Measurements from ENCODE around the gene DCXR. TPM values are rescaled to one million over a fixed set of nuclear protein-coding genes. Genes with fewer than 3 reads are reported as not detected.

The DCXR gene
- total RNA-seq, 2 donors from 2014 or later, result 95.7 to 136 TPM

GRCh38 chr17:82034371-82035011 is 3.0 kb downstream of the DCXR start:
- ATAC-seq (no peak), DNase-seq (ENCODE audit: low spot score) (no peak)
- Mint-ChIP-seq H3K27me3 (no peaks in the 10 kb centered on the region), H3K4me3 (no peak overlapping the region), H3K9me3 (no peaks in the 10 kb centered on the region), H3K36me3 (no peaks in the 10 kb centered on the region), H3K27ac (no peak overlapping the region), H3K4me1 (ENCODE audit: low read depth in 2 of 2) (peaks cover 15 to 22% of the 10 kb centered on the region in 2 donors)

GRCh38 chr17:82033359-82034085 is 4.0 kb downstream of the DCXR start:
- no peak for ATAC-seq
- no peak for DNase-seq (ENCODE audit: low spot score)
- Mint-ChIP-seq H3K4me3 (no peak overlapping the region), H3K4me1 (ENCODE audit: low read depth in 2 of 2) (peaks cover 18 to 20% of the 10 kb centered on the region in 2 donors), H3K27me3 (no peaks in the 10 kb centered on the region), H3K9me3 (no peaks in the 10 kb centered on the region), H3K36me3 (no peaks in the 10 kb centered on the region), H3K27ac (no peak overlapping the region)

- DNase-seq (ENCODE audit: low spot score), result no peak
- peak in 1 of 2 donors; percentile 24 for ATAC-seq
- no peaks in the 10 kb centered on the region for H3K27me3 Mint-ChIP-seq
- H3K4me1 Mint-ChIP-seq (ENCODE audit: low read depth in 2 of 2), result peaks cover 11 to 13% of the 10 kb centered on the region in 2 donors
- H3K36me3 Mint-ChIP-seq, result no peaks in the 10 kb centered on the region
- H3K9me3 Mint-ChIP-seq, result no peaks in the 10 kb centered on the region
- H3K27ac Mint-ChIP-seq, result no peak overlapping the region
- H3K4me3 Mint-ChIP-seq, result no peak overlapping the region
Measured at GRCh38 chr17:82031885-82032627, 5.4 kb downstream of the DCXR start.

- no peaks in the 10 kb centered on the region for H3K36me3 Mint-ChIP-seq
- peak within 1 kb of the TSS; percentile 85 for H3K4me3 Mint-ChIP-seq
- ATAC-seq (peak; percentile 7 to 28), DNase-seq (ENCODE audit: low spot score) (no peak)
- no peaks in the 10 kb centered on the region for H3K9me3 Mint-ChIP-seq
- H3K4me1 Mint-ChIP-seq (ENCODE audit: low read depth in 2 of 2), result peaks cover 11 to 13% of the 10 kb centered on the region in 2 donors
- no peak within 1 kb of the TSS for H3K27ac Mint-ChIP-seq
- no peaks in the 10 kb centered on the region for H3K27me3 Mint-ChIP-seq
Measured at GRCh38 chr17:82031303-82031884, 6.1 kb downstream of the DCXR start, which contains the start of gene RAC3. TSS of gene RAC3 (plus strand) at chr17:82031678. CDS start at chr17:82031762, 84 bp downstream.

GRCh38 chr17:82030470-82031302 is 6.8 kb downstream of the DCXR start:
- H3K27ac Mint-ChIP-seq, result no peak overlapping the region
- ATAC-seq (peak; percentile 79 to 88), DNase-seq (ENCODE audit: low spot score) (peak; percentile 86)
- H3K4me1 Mint-ChIP-seq (ENCODE audit: low read depth in 2 of 2), result peaks cover 11 to 16% of the 10 kb centered on the region in 2 donors
- H3K36me3 Mint-ChIP-seq, result no peaks in the 10 kb centered on the region
- H3K27me3 Mint-ChIP-seq, result no peaks in the 10 kb centered on the region
- no peaks in the 10 kb centered on the region for H3K9me3 Mint-ChIP-seq
- peak overlapping the region; percentile 85 for H3K4me3 Mint-ChIP-seq

GRCh38 chr17:82029990-82030469 is 7.5 kb downstream of the DCXR start:
- H3K27ac Mint-ChIP-seq, result no peak overlapping the region
- DNase-seq (ENCODE audit: low spot score), result no peak
- H3K27me3 Mint-ChIP-seq, result no peaks in the 10 kb centered on the region
- no peaks in the 10 kb centered on the region for H3K36me3 Mint-ChIP-seq
- H3K4me1 Mint-ChIP-seq (ENCODE audit: low read depth in 2 of 2), result peaks cover 9 to 10% of the 10 kb centered on the region in 2 donors
- no peak for ATAC-seq
- peak overlapping the region; percentile 85 for H3K4me3 Mint-ChIP-seq
- no peaks in the 10 kb centered on the region for H3K9me3 Mint-ChIP-seq

GRCh38 chr17:82029391-82029790 is 8.1 kb downstream of the DCXR start:
- Mint-ChIP-seq H3K4me3 (peak overlapping the region; percentile 51), H3K4me1 (ENCODE audit: low read depth in 2 of 2) (peaks cover 6 to 10% of the 10 kb centered on the region in 2 donors)
- no peak for DNase-seq (ENCODE audit: low spot score)

GRCh38 chr17:82028966-82029365 is 8.5 kb downstream of the DCXR start:
- Mint-ChIP-seq H3K27ac (no peak overlapping the region), H3K4me3 (no peak overlapping the region), H3K9me3 (no peaks in the 10 kb centered on the region), H3K27me3 (no peaks in the 10 kb centered on the region), H3K4me1 (ENCODE audit: low read depth in 2 of 2) (peaks cover 10% of the 10 kb centered on the region in 2 donors), H3K36me3 (no peaks in the 10 kb centered on the region)
- DNase-seq (ENCODE audit: low spot score), result no peak
- no peak for ATAC-seq

More at GRCh38 chr17:82029391-82029790, 8.1 kb downstream of the DCXR start:
- Mint-ChIP-seq H3K27ac (no peak overlapping the region), H3K27me3 (no peaks in the 10 kb centered on the region), H3K36me3 (no peaks in the 10 kb centered on the region), H3K9me3 (no peaks in the 10 kb centered on the region)
- ATAC-seq, result no peak

- Mint-ChIP-seq H3K4me3 (no peak overlapping the region), H3K27me3 (no peaks in the 10 kb centered on the region), H3K27ac (no peak overlapping the region), H3K36me3 (no peaks in the 10 kb centered on the region), H3K9me3 (no peaks in the 10 kb centered on the region), H3K4me1 (ENCODE audit: low read depth in 2 of 2) (peaks cover 14% of the 10 kb centered on the region in 2 donors)
- DNase-seq (ENCODE audit: low spot score) (no peak), ATAC-seq (no peak)
Measured at GRCh38 chr17:82028246-82028645, 9.3 kb downstream of the DCXR start.

- H3K27ac Mint-ChIP-seq, result no peak overlapping the region
- no peaks in the 10 kb centered on the region for H3K27me3 Mint-ChIP-seq
- ATAC-seq (no peak), DNase-seq (ENCODE audit: low spot score) (no peak)
- H3K4me1 Mint-ChIP-seq (ENCODE audit: low read depth in 2 of 2), result peaks cover 20 to 22% of the 10 kb centered on the region in 2 donors
- H3K9me3 Mint-ChIP-seq, result no peaks in the 10 kb centered on the region
- H3K4me3 Mint-ChIP-seq, result no peak overlapping the region
- H3K36me3 Mint-ChIP-seq, result no peaks in the 10 kb centered on the region
Measured at GRCh38 chr17:82025401-82026107, 11.9 kb downstream of the DCXR start.

GRCh38 chr17:82024859-82025258 is 12.6 kb downstream of the DCXR start:
- Mint-ChIP-seq H3K27me3 (no peaks in the 10 kb centered on the region), H3K4me1 (ENCODE audit: low read depth in 2 of 2) (peaks cover 20 to 24% of the 10 kb centered on the region in 2 donors), H3K4me3 (no peak overlapping the region), H3K27ac (no peak overlapping the region), H3K36me3 (no peaks in the 10 kb centered on the region), H3K9me3 (no peaks in the 10 kb centered on the region)
- DNase-seq (ENCODE audit: low spot score) (no peak), ATAC-seq (no peak)

- Mint-ChIP-seq H3K4me3 (peak overlapping the region; percentile 85), H3K27me3 (no peaks in the 10 kb centered on the region), H3K36me3 (no peaks in the 10 kb centered on the region), H3K4me1 (ENCODE audit: low read depth in 2 of 2) (peaks cover 16 to 17% of the 10 kb centered on the region in 2 donors), H3K9me3 (no peaks in the 10 kb centered on the region), H3K27ac (no peak overlapping the region)
- ATAC-seq (no peak), DNase-seq (ENCODE audit: low spot score) (no peak)
Measured at GRCh38 chr17:82023447-82024241, 13.9 kb downstream of the DCXR start.
